HG03064 (cell line): Measurements from ENCODE around the gene LSS.

Experiments
- ATAC-seq: cut with Tn5 transposase; IDR thresholded peaks from one replicate; pipeline ENCODE4 v1.9.1; 2021; ENCODE audit warnings: low read depth; ENCODE audit not compliant: unreplicated experiment

Gene LSS

DNA sequence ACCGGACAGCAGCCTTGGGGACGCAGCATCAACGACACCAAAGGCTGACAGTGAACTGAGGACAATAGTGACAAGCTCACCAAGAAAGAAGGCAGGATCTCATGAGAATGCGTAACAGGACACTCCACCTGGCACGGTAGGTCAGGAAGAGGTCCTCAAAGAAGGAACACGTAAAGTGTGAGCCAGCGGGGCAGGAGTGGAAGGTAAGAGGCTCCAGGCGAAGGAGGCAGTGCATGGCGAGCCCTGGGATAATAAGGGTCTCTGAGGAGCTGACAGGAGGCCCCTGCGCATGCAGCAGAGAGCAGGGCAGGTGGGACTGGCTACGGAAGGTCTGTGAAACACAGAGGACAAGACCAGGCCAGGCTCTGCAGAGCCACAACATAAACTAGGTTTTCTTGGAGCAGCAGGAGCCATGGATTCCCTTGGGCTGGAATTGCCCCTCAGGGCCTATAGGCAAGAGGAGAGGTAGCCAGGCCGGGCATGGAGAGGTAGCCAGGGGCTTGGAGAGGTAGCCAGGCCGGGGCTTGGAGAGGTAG, 8.2 kb downstream of the LSS start:
- ATAC-seq = no peak

DNA sequence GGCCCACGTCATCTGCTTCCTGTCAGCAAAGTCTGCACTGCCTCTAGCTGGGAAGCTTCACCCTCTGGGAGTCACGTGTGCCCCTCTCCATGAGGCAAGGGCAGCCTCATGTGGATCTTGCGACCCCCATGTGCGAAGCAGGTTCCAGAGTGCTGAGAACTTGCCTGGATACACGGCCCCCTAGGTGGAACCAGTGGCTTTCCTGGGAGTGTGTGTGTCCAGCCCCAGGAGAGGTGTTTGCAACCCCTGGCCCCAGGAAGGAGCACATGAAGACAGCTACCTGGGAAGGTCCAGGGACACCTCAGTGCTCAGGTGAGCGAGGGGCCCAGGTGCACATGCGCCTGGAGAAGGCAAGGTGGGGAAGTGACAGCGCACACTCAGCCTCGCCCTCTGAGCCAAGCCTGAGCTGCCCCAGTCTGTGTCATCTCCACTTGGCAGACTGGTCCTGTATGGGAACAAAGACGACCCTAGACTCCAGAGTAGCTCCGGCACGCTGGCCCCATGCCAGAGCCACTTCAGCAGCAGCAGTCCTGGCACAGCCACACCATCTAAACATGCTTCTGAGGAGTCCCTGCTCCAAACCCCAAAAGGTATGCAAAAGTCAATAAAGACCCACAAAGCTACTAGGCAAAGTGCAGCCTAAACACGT, 8.9 kb downstream of the LSS start:
- ATAC-seq = no peak

DNA sequence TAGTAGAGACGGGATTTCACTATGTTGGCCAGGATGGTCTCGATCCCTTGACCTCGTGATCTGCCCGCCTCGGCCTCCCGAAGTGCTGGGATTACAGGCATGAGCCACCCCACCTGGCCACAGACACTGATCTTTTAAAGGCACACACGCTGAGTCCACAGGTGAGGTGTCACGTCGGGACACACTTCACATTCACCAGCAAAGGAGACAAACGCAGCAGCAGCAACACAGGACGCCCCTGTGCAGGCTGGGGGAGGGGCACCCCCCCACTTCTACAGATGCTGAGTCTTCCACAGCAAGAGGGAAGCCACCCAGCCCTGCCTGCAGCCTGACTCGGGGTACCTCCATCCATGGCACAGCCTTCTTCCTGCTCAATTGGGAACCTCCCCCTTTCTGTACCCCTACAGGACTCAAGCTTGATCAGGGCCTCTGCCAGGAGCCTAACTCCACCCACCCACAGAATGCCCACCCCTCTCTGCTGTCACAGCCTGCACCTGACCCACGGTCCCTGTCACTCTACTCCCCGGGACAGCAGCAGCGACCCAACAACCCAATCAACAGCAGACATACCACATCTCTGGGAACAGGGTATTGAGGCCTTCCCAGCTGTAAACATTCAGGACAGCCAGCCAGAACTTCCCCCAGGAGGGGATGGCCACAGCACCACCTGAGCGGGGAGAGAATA, 9.5 kb downstream of the LSS start:
- no peak for ATAC-seq

DNA sequence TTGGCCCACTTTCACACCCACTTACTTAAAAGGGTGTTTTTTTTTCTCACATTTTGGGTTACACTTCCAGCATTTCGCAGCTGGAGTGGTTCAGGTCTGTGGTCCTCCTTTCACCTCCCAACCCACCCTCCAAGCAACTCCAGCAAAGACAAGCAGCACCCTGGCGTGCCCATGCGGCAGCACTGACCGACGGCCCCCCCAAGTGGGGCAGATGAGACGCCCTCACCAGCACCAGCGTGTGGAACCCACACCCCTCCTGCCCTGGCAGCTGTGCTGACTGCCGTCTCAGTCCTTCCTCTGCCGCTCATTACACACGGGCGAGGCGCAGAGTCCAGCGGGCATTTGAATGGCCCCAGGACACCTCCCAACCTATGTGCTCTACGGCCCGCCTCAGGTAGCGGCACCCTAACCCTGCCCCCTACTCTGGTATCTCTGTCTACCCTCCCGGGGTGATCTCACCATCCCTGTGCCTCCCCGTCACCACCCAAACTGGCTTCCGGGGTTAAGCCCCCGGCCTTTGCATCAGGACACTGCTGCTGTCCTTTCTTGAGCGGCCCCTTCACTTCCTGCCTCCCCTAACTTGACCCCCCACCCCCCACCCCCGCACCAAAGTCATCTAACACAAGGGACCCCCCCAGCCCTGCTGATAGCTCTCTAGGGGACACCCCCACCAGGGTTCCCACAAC, 10.9 kb downstream of the LSS start:
- no peak for ATAC-seq

DNA sequence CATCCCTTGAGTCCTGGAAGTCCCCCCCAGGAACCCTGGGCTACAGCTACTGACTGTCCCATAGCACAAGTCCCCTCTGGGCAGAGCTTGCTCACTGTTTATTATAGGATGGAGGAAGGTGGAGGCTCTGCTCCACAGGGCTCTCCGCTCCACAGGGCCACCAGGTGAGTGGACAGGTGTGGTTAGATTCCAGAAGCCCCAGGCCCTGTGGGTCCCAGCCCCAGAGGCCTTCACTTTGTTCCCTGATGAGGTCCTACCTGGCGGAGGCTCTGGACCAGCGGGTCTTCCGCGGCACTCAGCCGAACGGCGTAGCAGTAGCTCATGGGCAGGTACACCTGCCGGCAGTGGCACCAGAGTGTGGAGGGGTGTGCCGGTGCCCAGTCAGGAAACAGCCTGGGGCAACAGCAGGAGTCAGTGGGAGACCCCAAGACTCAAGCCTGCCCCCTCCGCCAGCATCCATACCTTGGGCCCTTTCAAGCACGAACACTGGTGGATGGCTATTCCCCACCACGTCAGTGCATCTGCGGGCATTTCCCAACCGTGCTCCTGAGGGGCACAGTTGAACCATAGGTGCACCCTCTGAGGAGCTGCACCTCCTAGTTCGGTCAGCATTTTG, 12.3 kb downstream of the LSS start:
- no peak for ATAC-seq

DNA sequence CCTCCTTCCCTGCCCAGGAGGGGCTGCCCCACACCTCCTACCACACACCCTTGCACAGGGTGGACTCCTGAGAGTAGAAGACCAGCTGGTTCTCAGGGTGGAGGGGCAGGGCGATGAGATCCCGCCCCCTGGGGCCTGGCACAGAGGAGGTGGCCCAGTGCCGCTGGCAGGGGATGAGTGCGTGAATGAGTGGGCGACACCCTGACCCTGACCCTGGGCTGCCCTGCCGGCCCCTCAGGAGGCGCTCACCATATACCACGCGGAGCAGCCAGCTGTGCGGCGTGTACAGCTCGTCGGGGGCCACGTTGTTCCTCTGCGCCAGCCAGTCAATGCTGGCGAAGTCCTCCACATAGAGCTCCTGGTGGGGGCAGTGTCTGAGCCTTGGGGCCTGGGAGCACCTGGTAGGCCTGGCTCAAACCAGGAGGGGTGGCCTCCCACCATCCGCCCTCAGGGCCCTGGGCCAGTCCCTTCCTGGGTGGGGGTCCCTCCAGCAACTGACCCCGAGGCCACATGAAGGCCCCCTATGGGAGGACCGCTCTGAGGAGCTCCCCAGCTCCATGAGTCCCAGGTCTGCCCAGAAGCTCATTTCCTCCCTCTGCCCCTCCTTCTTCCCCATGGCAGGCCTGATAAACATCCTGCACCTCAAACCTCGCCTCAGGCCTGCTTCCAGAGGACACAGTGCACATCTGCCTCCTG, 13.0 kb downstream of the LSS start:
- ATAC-seq = no peak

DNA sequence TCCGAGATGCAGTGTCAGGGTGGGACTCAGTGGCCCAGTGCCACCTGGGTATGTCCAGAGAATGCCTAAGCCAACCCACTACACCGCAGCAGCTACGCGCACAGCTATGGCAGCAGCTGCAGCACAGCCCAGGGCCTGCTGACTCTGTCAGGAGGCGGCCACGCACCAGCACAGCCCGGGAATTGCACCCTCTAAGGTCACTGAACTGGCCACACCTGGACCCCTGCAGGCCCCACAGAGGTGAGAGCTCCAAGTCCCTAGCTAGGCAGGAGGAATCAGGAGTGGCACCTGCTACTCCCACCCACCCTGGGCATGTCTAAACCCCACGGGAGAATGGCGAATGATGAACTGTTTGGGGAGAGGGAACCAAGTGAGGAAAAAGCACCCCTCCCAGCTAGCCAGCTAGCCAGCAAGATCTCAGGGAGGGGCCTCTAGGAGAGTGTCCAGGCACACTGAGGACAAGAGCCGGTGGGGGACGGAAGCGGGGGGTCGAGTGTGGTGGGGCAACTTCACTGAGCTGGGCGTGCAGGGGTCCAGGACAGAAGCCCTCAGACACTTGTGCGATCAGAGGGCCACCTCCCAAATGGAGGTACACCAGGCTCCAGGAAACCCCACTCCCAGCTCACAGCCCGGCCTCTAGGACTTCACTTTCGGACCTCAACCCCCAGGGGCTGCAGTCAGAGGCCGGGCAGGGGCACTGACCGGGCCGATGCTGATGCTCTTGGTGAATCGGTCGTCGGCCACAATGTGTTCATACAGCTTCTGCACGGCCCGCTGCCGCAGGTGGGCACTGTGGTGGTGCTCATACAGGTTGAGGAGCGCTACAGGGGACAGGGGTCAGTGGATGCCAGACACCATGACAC, 13.9 kb downstream of the LSS start:
- ATAC-seq = no peak

DNA sequence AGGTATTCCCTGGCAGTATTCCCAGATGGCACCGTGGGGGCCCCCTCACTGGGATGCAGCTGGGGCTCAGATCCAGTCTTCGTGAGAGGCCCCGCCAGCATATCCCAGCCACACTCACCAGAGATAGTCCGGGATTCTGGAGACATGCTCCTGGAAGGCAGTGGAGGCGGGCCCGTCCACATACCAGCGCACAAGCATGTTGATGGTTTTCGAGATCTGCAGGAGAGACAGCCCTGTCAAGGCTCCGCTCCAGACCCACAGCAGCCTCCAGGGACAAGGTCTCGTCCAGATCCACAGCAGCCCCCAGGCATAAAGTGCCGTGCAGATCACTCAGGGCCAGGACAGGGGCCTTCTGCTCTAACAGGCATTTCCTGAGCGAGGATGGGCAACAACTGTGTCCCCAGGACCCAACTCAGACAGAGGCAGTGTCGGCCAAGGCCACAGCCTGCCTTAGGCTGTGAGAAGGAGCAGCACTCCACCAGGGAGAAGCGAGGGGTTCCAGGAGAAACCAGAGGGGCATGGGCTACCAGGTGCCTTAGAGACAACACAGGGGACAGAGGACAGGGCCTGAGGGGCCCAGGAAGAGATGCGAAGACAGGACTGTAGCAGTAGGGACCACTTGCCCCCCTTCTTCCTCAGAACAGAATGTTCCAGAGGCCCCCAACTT, 14.8 kb downstream of the LSS start:
- ATAC-seq = no peak

DNA sequence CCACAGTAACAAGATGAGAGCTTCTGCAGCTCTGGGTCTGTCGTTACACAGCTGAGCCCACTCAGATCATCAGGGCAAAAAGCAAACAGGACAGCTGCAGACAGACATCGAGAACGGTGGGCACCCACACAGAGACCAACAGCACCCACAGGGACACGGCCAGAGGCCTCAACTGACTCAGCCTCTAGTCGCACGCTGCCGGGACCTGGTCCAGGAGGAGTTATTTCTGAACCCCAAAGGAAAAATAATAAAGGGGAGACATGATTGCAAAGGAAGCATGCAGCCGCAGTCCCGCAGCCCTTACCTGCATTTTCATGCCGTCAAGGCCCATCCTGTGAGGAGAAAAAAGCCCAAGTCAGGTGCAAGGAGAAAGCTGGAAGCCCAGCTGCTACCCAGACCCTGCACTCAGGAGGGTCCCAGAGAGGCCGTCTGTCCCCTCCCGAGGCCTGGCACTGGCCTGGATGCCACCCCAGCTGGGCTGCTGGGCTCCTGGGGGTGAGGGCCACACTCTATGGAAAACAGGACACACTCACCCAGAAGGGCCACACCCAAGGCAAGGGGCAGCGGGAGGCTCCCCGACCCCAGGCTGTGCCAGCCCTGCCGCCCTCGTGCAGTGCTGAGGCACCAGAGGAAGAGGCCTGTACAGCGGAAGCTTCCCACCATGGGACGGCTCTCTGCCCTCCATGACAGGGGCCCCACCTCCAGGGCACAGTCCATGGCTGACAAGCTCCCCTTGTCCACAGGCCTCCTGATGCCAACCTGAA, 15.7 kb downstream of the LSS start:
- ATAC-seq = no peak

DNA sequence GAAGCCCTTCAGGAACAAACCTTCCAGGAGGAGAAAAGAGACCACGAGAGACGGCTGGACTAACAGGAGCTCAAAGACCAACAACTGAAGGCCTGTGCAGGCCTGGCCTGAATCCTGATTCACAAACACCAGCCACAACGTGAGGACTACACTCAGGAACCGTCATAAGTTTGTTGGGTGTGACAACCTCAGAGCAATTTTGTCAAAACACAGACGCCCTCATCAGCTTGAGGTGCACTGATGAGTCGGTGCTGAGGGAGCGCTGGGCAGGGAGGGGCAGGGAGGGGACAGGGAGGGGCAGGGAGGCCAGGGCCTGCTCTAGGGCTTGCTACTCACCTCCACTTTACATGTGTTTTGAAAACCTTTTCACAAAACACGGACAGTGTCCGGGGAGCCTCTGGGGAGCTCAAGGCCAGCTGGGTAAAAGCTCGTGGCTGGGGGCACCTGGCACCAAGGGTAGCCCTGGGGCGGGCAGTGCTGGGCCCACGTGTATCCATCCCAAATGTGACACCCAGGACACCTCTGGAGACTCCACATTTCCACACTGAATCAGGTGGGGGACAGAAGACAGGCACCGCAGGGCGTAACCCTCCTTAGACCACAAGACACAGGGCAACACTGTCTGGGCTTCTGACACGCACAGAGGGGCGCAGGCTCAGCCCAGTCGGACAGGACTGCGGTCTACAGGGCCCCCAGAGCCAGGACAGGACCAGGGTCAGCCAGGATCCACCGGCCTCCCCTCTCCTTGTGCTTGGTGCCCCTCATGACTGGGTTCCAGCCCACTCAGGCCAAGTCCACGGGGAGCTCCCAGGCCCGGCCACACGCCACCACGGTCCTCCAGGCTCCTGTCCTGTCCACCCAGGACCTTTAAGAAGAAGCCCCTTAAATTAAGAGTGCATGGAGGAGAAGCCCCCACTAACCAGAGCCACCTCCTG, 16.5 kb downstream of the LSS start:
- ATAC-seq = no peak

DNA sequence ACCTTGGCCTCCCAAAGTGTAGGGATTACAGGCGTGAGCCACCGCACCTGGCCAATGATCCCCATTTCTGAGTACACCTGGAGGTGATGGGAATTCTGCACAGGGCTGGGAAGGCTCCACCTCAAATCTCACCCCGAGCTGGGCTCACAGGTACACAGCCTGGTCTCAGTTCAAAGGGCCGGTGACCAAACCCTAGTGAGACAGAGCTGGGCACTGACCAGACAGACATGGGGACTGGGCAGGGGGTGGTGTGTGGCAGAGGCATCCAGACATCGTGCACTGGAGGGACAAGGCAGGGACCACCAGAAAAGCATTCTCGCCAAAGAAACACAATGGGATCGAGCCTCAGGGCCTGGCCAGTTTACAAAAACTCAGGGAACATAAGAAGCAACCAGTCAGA, 17.2 kb downstream of the LSS start:
- no peak for ATAC-seq

DNA sequence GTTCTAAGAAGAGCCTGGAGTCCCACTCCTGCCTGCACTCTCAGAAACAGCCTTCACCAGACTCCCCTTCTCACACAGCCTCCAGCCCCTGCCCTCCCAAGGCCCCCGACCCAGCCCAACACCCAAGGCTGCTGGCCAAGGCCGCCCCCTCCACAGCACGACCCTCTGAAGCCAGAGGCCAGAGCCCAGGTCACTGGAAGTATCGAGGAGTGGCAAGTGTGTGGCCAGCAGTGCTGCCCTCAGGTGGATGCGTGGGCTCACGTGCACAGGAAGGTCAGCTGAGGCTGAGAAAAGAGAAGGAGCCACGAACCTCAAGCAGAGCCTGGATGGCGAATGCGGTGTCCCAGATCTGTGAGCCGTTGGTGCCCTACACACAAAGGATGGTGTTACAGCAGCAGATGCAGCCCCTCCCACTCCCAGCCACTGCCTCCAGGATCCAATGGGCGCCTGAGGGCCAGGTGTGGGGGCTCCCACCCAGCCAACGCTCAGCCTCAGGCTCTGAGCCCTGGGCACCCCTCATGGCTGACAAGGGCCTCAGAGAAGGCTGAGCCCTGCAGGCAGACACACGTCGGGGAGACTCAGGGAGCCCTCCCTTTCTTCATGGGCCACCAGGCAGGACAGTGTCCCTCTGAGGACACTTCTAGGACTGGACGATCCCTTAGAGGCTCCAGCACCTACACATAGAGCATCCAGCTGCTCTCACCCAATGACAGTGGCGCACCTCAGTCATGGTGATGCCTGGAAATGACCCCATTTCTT, 18.0 kb downstream of the LSS start:
- ATAC-seq = no peak

DNA sequence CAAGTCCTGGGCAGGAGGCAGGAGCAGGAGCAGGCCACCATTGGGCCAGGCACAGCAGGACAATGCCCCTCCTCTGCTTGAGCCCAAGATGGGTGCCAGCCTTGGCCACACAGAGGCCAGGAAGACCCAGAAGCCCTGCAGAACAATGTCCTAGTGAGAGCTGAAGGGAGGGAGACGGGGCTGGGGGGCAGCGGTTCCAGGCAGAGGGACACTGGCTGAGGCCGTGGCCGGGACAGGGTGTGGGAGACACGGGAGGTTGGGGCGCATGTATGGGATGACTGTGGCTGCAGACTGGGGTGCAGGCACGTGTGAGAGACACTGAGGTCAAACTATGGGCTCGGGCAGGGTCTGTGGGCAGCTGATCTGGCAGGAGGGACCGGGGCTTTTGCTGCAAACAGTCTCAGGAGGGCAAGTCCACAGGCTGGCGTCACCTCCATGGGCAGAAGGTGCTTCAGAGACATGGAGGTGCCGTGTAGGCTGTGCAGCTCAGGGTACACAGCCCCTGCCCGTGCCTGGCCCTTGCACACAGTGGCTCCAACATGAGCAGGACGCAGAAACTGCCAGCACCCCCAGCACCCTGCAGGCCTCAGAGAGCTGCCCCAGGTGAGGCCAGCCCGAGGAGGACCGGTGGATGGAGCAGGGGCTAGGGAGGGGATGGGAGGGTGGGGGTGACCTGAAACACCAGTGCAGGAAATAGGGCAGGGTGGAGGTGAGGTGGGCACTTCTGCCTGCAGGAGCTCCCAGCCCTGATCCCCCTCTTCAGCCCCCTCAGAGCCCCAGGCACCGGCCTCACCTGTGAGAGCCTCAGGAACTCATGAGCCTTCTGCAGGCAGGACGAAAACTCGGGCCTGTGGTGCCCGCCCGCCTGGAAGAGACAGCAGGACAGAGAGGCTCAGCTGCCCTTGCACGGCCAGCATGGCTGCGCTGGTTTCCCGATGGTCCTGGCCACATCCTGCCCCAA, 19.5 kb downstream of the LSS start:
- ATAC-seq = no peak

DNA sequence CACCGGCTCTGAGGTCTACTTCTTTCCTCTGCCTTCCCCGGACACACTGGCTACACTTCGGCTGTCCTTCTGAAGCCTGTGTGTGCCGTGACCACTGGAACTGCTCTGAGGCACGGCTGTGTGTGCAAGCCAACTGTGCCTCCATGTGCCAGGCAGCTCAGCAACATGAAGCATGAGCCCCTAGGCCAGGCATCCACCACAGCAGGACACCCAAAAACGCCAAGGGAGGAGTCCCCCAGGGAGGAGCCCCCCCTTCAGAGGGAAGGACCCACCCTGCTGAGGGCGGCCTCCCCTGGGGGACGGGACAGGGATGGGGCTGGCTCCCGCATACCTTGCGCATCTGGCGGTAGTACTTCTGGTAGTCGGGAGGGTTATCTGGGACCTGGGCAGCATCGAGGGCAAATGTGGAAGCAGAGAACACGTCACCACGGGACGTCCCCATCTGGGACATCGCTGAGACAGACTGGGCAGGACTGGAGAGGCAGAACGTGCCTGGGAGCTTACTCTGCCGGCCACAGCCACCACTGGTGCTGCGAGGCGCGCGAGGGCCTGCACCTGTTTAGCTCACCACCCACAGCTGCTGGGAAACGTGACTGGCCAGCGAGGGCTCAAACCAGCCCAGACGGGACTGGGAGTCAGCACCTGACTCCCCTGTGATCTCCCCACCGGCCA, 20.5 kb downstream of the LSS start:
- no peak for ATAC-seq
